Measurements from ENCODE around the gene WASF2. TPM values are rescaled to one million over a fixed set of nuclear protein-coding genes. Genes with fewer than 3 reads are reported as not detected.

WASF2 gene
- total RNA-seq, 1 experiment from 2014 or later, result 65.9 TPM

DNA sequence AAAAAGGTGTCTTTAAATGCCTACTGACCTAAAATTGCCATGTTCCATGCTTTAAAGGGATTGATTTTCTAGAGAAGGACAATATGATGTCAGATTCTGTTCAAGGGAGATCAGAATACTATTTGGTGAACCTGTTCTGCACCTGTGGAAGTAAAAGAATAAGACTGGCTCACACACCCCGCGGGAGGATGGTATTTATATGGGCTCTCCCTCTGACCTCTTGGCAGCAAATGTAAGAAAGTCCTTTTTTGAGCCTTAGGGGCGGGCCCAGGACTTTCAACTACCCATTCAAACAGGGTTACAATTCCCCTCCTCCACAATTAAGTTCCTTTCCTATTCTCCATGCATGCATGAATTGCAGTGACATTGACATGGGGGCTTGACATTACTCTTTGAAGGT, 42.1 kb downstream of the WASF2 start:
- no peak overlapping the region for H2AK5ac ChIP-seq (ENCODE audit: insufficient read length, low read length)
- no peak overlapping the region for H3K9ac ChIP-seq (ENCODE audit: extremely low read depth, insufficient read length, low read length)
- H2BK15ac ChIP-seq (ENCODE audit: low read depth, low read length), result no peak overlapping the region
- no peak overlapping the region for H2BK20ac ChIP-seq (ENCODE audit: low read depth, low read length, poor library complexity, severe bottlenecking)
- no peaks in the 10 kb centered on the region for H3K79me1 ChIP-seq (ENCODE audit: insufficient read depth, low read depth, low read length, poor library complexity, severe bottlenecking)
- H4K20me1 ChIP-seq (ENCODE audit: control insufficient read depth, insufficient read depth, insufficient read length), result no peaks in the 10 kb centered on the region
- H3T11ph ChIP-seq (ENCODE audit: low read length), result no peak overlapping the region
- Mint-ChIP-seq H3K27me3 (ENCODE audit: low read depth) (no peaks in the 10 kb centered on the region), H3K4me3 (no peak overlapping the region), H3K36me3 (ENCODE audit: insufficient read depth in 1 of 3, low read depth in 3 of 3) (peaks cover 0 to 3% (median 0%) of the 10 kb centered on the region in 3 experiments; a peak in 3 of 7 replicates), H3K9me3 (no peaks in the 10 kb centered on the region), H3K27ac (no peak overlapping the region; a peak in 1 of 7 replicates), H3K4me1 (peaks cover 12% of the 10 kb centered on the region in 2 experiments)
- no peak overlapping the region for H4K5ac ChIP-seq (ENCODE audit: insufficient read length, low read depth, low read length)
- H3K4ac ChIP-seq (ENCODE audit: low read depth, low read length), result no peak overlapping the region
- DNase-seq, result no peak
- no peak overlapping the region for H3K56ac ChIP-seq (ENCODE audit: insufficient read length, low read depth, low read length)
- H3K4me2 ChIP-seq (ENCODE audit: insufficient read depth, insufficient read length, low read length), result no peak overlapping the region
- H3K27me3 ChIP-seq (ENCODE audit: insufficient read depth, low read length), result no peaks in the 10 kb centered on the region
- no peak overlapping the region for H2BK120ac ChIP-seq (ENCODE audit: low read depth, low read length, poor library complexity, severe bottlenecking)
- no peak overlapping the region for H4K91ac ChIP-seq (ENCODE audit: insufficient read length, low read depth, low read length)
- no peak overlapping the region for H3K23ac ChIP-seq (ENCODE audit: insufficient read length, low read depth, low read length)
- no peak overlapping the region for H3K14ac ChIP-seq (ENCODE audit: insufficient read depth, low read length)
- H2AFZ ChIP-seq (ENCODE audit: low read length), result no peak overlapping the region
- no peak for TF ChIP-seq CTCF (conservative IDR thresholded peaks at IDR 0.05)
- no peaks in the 10 kb centered on the region for H3K23me2 ChIP-seq (ENCODE audit: insufficient read length, low read depth, low read length, poor library complexity, severe bottlenecking)
- no peak overlapping the region for H3K27ac ChIP-seq (ENCODE audit: insufficient read length, low read depth, low read length)
- no peaks in the 10 kb centered on the region; the same call in 1 of the 2 replicates for H3K4me1 ChIP-seq (ENCODE audit: insufficient read depth, low read length)
- no peak overlapping the region for H2BK12ac ChIP-seq (ENCODE audit: insufficient read length, low read depth, low read length)
- no peak overlapping the region for H3K18ac ChIP-seq (ENCODE audit: insufficient read length, low read depth, low read length)
- no CpG with 5 or more reads among the region's 3 CpGs for WGBS (ENCODE audit: extremely low coverage, insufficient read length, low lambda C conversion rate)
- no peaks in the 10 kb centered on the region for H3K9me3 ChIP-seq (ENCODE audit: control insufficient read depth, low read depth, low read length)
- no peak overlapping the region for H2BK5ac ChIP-seq (ENCODE audit: insufficient read length, low read length)
- no peak overlapping the region for H4K8ac ChIP-seq (replicated peaks; ENCODE audit: insufficient read length, low read depth, low read length)
- no peaks in the 10 kb centered on the region; the same call in 1 of the 2 replicates for H3K79me2 ChIP-seq (ENCODE audit: insufficient read depth, low read length)
